Astrocyte of the hippocampus (primary cell): ENCODE measurements around the gene BRIP1.
"Not testable (repeated sequence)": the region's sequence is repeated elsewhere in the genome, so short reads cannot be mapped to it uniquely, and the experiment has no call there.

ENCODE experiments used
- DNase-seq: peaks from one replicate; pipeline ENCODE4 v3.0.0; 2011; ENCODE audit warnings: low read depth, low spot score

The BRIP1 gene

GRCh38 chr17:61728297-61728836 lies 135.0 kb downstream of the BRIP1 start:
- no peak for DNase-seq

- not testable (repeated sequence) for DNase-seq
These were observed 135.5 kb downstream of the BRIP1 start for GRCh38 chr17:61727798-61728197.

- no peak for DNase-seq
These were observed 136.4 kb downstream of the BRIP1 start for GRCh38 chr17:61726977-61727376.

- DNase-seq, result no peak
These were observed 138.6 kb downstream of the BRIP1 start for GRCh38 chr17:61724777-61725176.

GRCh38 chr17:61723914-61724313 lies 139.4 kb downstream of the BRIP1 start:
- no peak for DNase-seq

GRCh38 chr17:61723183-61723582 lies 140.1 kb downstream of the BRIP1 start:
- DNase-seq, result no peak

- no peak for DNase-seq
These were observed 140.9 kb downstream of the BRIP1 start for GRCh38 chr17:61722398-61722797.

- DNase-seq, result no peak
These were observed 143.1 kb downstream of the BRIP1 start for GRCh38 chr17:61720016-61720795.

- DNase-seq, result not testable (repeated sequence)
These were observed 144.1 kb downstream of the BRIP1 start for GRCh38 chr17:61719220-61719619.

GRCh38 chr17:61718022-61718421 lies 145.3 kb downstream of the BRIP1 start:
- DNase-seq, result no peak

- DNase-seq, result no peak
These were observed 146.0 kb downstream of the BRIP1 start for GRCh38 chr17:61717352-61717751.

GRCh38 chr17:61716225-61716829 lies 147.0 kb downstream of the BRIP1 start:
- no peak for DNase-seq

- DNase-seq, result no peak
These were observed 148.0 kb downstream of the BRIP1 start for GRCh38 chr17:61715348-61715747.

GRCh38 chr17:61714300-61714699 lies 149.0 kb downstream of the BRIP1 start:
- no peak for DNase-seq

GRCh38 chr17:61713035-61713434 lies 150.3 kb downstream of the BRIP1 start:
- no peak for DNase-seq

GRCh38 chr17:61710546-61710945 lies 152.8 kb downstream of the BRIP1 start:
- no peak for DNase-seq

- no peak for DNase-seq
These were observed 153.8 kb downstream of the BRIP1 start for GRCh38 chr17:61709567-61709966.

GRCh38 chr17:61704935-61705449 lies 158.3 kb downstream of the BRIP1 start:
- no peak for DNase-seq

- DNase-seq, result no peak
These were observed 160.9 kb downstream of the BRIP1 start for GRCh38 chr17:61702450-61702849.

GRCh38 chr17:61701978-61702377 lies 161.3 kb downstream of the BRIP1 start:
- no peak for DNase-seq

GRCh38 chr17:61701334-61701733 lies 162.0 kb downstream of the BRIP1 start:
- DNase-seq, result no peak

- DNase-seq, result peak; percentile 1
These were observed 163.1 kb downstream of the BRIP1 start for GRCh38 chr17:61700252-61700651.

GRCh38 chr17:61699694-61700093 lies 163.6 kb downstream of the BRIP1 start:
- no peak for DNase-seq
